NCI-H128 (cell line): Measurements from ENCODE around the gene CRHBP.

Source experiments
- DNase-seq: peaks from one replicate; lab custom pipeline; 2025; ENCODE audit not compliant: unreplicated experiment; lab: John Stamatoyannopoulos, UW

CRHBP gene

GRCh38 chr5:77015938-77016569, 63.2 kb downstream of the CRHBP start:
- no peak for DNase-seq

- DNase-seq, result no peak
Observed at GRCh38 chr5:77016962-77017361, 64.1 kb downstream of the CRHBP start.

GRCh38 chr5:77017668-77018067, 64.8 kb downstream of the CRHBP start:
- DNase-seq, result no peak
